Activated T-helper 1 cell treated with anti-CD3 and anti-CD28 coated beads, Interleukin-12 subunit alpha, Interleukin-12 subunit beta, Interleukin-2, Interleukin-4 antibody, amounts not matched to agents 30 ng/mL and 10 ng/mL and 1 ng/mL, durations not matched to agents 14 hours and 24 hours and 36 hours (primary cell): ENCODE results near the gene EEF2K. TPM values are rescaled to one million over a fixed set of nuclear protein-coding genes. Genes with fewer than 3 reads are reported as not detected.

Experiments
- DNase-seq: peaks from one replicate; pipeline ENCODE4 v3.0.0; 2021; ENCODE audit warnings: low spot score
- H3K27ac Mint-ChIP-seq: one replicate; pipeline ENCODE4 v1.8.0; 2021; ENCODE audit warnings: mild to moderate bottlenecking, mixed read lengths
- H3K27me3 Mint-ChIP-seq: one replicate; pipeline ENCODE4 v1.8.0; 2022; ENCODE audit warnings: mild to moderate bottlenecking, moderate library complexity, mixed read lengths; ENCODE audit not compliant: insufficient read depth
- H3K36me3 Mint-ChIP-seq: one replicate; pipeline ENCODE4 v1.8.0; 2021; ENCODE audit warnings: low read depth, mixed read lengths
- H3K4me1 Mint-ChIP-seq: one replicate; pipeline ENCODE4 v1.8.0; 2021; ENCODE audit warnings: low read depth, mixed read lengths
- H3K4me3 Mint-ChIP-seq: one replicate; pipeline ENCODE4 v1.8.0; 2021; ENCODE audit warnings: mild to moderate bottlenecking, moderate library complexity, mixed read lengths
- H3K9me3 Mint-ChIP-seq: one replicate; pipeline ENCODE4 v1.8.0; 2021; ENCODE audit warnings: mixed read lengths
- intact Hi-C: fragments of 100-400 bp; cut with micrococcal nuclease; formaldehyde crosslinking; loops from one replicate; pipeline ENCODE4 v1.15.1; 2024
- total RNA-seq: library from RNA; stranded (reverse); gene quantifications from 2 replicates; pipeline ENCODE4 v1.2.3, GENCODE V29; 2022

EEF2K gene
- total RNA-seq, 1 donor from 2014 or later, result 28.3 TPM

- H3K27ac Mint-ChIP-seq, result no peak overlapping the region
- no peaks in the 10 kb centered on the region for H3K4me1 Mint-ChIP-seq
- H3K36me3 Mint-ChIP-seq, result peaks cover 29% of the 10 kb centered on the region
- DNase-seq, result no peak
- no peaks in the 10 kb centered on the region for H3K27me3 Mint-ChIP-seq
- no peaks in the 10 kb centered on the region for H3K9me3 Mint-ChIP-seq
- no peak overlapping the region for H3K4me3 Mint-ChIP-seq
- intact Hi-C loops, result loop anchor here (5.0 kb wide), 1 partner anchor 56 kb away; no protein-coding TSS in a partner anchor
Measured at GRCh38 chr16:22278441-22279230, 72.6 kb downstream of the EEF2K start.

- no peaks in the 10 kb centered on the region for H3K4me1 Mint-ChIP-seq
- no peaks in the 10 kb centered on the region for H3K9me3 Mint-ChIP-seq
- peaks cover 35% of the 10 kb centered on the region for H3K36me3 Mint-ChIP-seq
Measured at GRCh38 chr16:22282254-22282892, 76.3 kb downstream of the EEF2K start.

GRCh38 chr16:22284637-22285036 is 78.6 kb downstream of the EEF2K start:
- DNase-seq, result no peak
- H3K9me3 Mint-ChIP-seq, result no peaks in the 10 kb centered on the region
- H3K36me3 Mint-ChIP-seq, result peaks cover 24% of the 10 kb centered on the region
- no peaks in the 10 kb centered on the region for H3K4me1 Mint-ChIP-seq
- intact Hi-C loops, result no loop called here
- H3K4me3 Mint-ChIP-seq, result no peak overlapping the region
- H3K27ac Mint-ChIP-seq, result no peak overlapping the region
- H3K27me3 Mint-ChIP-seq, result no peaks in the 10 kb centered on the region

More at GRCh38 chr16:22282254-22282892, 76.3 kb downstream of the EEF2K start:
- DNase-seq, result no peak
- Mint-ChIP-seq H3K27ac (no peak overlapping the region), H3K4me3 (no peak overlapping the region), H3K27me3 (no peaks in the 10 kb centered on the region)
- intact Hi-C loops, result no loop called here

- Mint-ChIP-seq H3K36me3 (peaks cover 24% of the 10 kb centered on the region), H3K9me3 (no peaks in the 10 kb centered on the region), H3K27me3 (no peaks in the 10 kb centered on the region), H3K27ac (no peak overlapping the region), H3K4me3 (no peak overlapping the region), H3K4me1 (no peaks in the 10 kb centered on the region)
- DNase-seq, result no peak
- intact Hi-C loops, result no loop called here
Measured at GRCh38 chr16:22285080-22285479, 79.0 kb downstream of the EEF2K start.

- Mint-ChIP-seq H3K9me3 (no peaks in the 10 kb centered on the region), H3K27me3 (no peaks in the 10 kb centered on the region), H3K36me3 (peaks cover 4% of the 10 kb centered on the region), H3K27ac (no peak overlapping the region), H3K4me1 (peaks cover 6% of the 10 kb centered on the region), H3K4me3 (no peak overlapping the region)
- DNase-seq, result no peak
- intact Hi-C loops, result no loop called here
Measured at GRCh38 chr16:22291020-22291419, 84.9 kb downstream of the EEF2K start.

- Mint-ChIP-seq H3K9me3 (no peaks in the 10 kb centered on the region), H3K4me3 (no peak overlapping the region), H3K27ac (no peak overlapping the region), H3K4me1 (peaks cover 15% of the 10 kb centered on the region), H3K27me3 (peaks cover under 1% of the 10 kb centered on the region), H3K36me3 (peaks cover 2% of the 10 kb centered on the region)
- intact Hi-C loops, result no loop called here
- DNase-seq, result no peak
Measured at GRCh38 chr16:22291860-22292318, 85.8 kb downstream of the EEF2K start.

GRCh38 chr16:22292320-22292719 is 86.2 kb downstream of the EEF2K start:
- no peak overlapping the region for H3K4me3 Mint-ChIP-seq
- DNase-seq, result no peak
- H3K27ac Mint-ChIP-seq, result no peak overlapping the region
- peaks cover 2% of the 10 kb centered on the region for H3K36me3 Mint-ChIP-seq
- H3K27me3 Mint-ChIP-seq, result peaks cover 3% of the 10 kb centered on the region
- no peaks in the 10 kb centered on the region for H3K9me3 Mint-ChIP-seq
- H3K4me1 Mint-ChIP-seq, result peaks cover 16% of the 10 kb centered on the region
- intact Hi-C loops, result no loop called here

- DNase-seq, result no peak
- intact Hi-C loops, result no loop called here
- peaks cover 3% of the 10 kb centered on the region for H3K27me3 Mint-ChIP-seq
- H3K36me3 Mint-ChIP-seq, result peaks cover 2% of the 10 kb centered on the region
- H3K9me3 Mint-ChIP-seq, result no peaks in the 10 kb centered on the region
- no peak overlapping the region for H3K4me3 Mint-ChIP-seq
- H3K27ac Mint-ChIP-seq, result no peak overlapping the region
- peaks cover 18% of the 10 kb centered on the region for H3K4me1 Mint-ChIP-seq
Measured at GRCh38 chr16:22293137-22294106, 87.3 kb downstream of the EEF2K start.

- H3K27ac Mint-ChIP-seq, result peak overlapping the region; percentile 90
- intact Hi-C loops, result loop anchor here (1.0 to 2.0 kb wide), 8 partner anchors 55 to 696 kb away; partner anchors contain the start of genes EEF2K and PDZD9
- H3K36me3 Mint-ChIP-seq, result peaks cover under 1% of the 10 kb centered on the region
- H3K4me3 Mint-ChIP-seq, result peak overlapping the region; percentile 94
- no peak for DNase-seq
- peaks cover 3% of the 10 kb centered on the region for H3K27me3 Mint-ChIP-seq
- H3K4me1 Mint-ChIP-seq, result peaks cover 43% of the 10 kb centered on the region
- H3K9me3 Mint-ChIP-seq, result no peaks in the 10 kb centered on the region
Measured at GRCh38 chr16:22296225-22297113, 90.4 kb downstream of the EEF2K start.

- intact Hi-C loops, result loop anchor here (1.0 to 2.0 kb wide), 8 partner anchors 56 to 696 kb away; partner anchors contain the start of genes EEF2K and PDZD9
- H3K4me1 Mint-ChIP-seq, result peaks cover 45% of the 10 kb centered on the region
- H3K27ac Mint-ChIP-seq, result peak within 1 kb of the TSS; percentile 90
- peaks cover 4% of the 10 kb centered on the region for H3K36me3 Mint-ChIP-seq
- H3K4me3 Mint-ChIP-seq, result peak within 1 kb of the TSS; percentile 94
- H3K9me3 Mint-ChIP-seq, result no peaks in the 10 kb centered on the region
- H3K27me3 Mint-ChIP-seq, result peaks cover 3% of the 10 kb centered on the region
- peak; percentile 100 for DNase-seq
Measured at GRCh38 chr16:22297114-22297870, 91.2 kb downstream of the EEF2K start, which contains the start of gene POLR3E. Gene POLR3E, plus strand, starts transcription at chr16:22297409. Its CDS starts 5,560 bp downstream, at chr16:22302969.
